Liver (tissue), 3 donors: Measurements from ENCODE around the gene MAMDC2.

Experiments
- FOXA1 ChIP-seq: IDR thresholded peaks from 2 replicates; pipeline ENCODE4 v1.6.1; 2016; ENCODE audit warnings: antibody characterized with exemption
- GABPA ChIP-seq, 2 donors: IDR thresholded peaks in 1 of 2; conservative IDR thresholded peaks in 1 of 2; 2 replicates each; pipeline ENCODE4 v1.6.1; 2016; ENCODE audit warnings: antibody characterized with exemption in 2 of 2, mild to moderate bottlenecking in 1 of 2, moderate library complexity in 1 of 2
- JUND ChIP-seq, 2 donors: IDR thresholded peaks; 2 replicates each; pipeline ENCODE4 v1.6.1; 2016; ENCODE audit warnings: antibody characterized with exemption in 2 of 2
- TAF1 ChIP-seq: conservative IDR thresholded peaks from 2 replicates; pipeline ENCODE4 v1.6.1; 2016; ENCODE audit warnings: antibody characterized with exemption, mild to moderate bottlenecking
- YY1 ChIP-seq: IDR thresholded peaks from 2 replicates; pipeline ENCODE4 v1.6.1; 2016; ENCODE audit warnings: antibody characterized with exemption, mild to moderate bottlenecking
- TF ChIP-seq, protein P1 (sequence below): fragments of 150-350 bp; IDR thresholded peaks from 2 replicates; pipeline ENCODE4 v1.5.1; 2017; ENCODE audit warnings: improper control_type of control experiment, low read depth, low read length; ENCODE audit not compliant: missing input control
- TF ChIP-seq, protein P2 (sequence below): IDR thresholded peaks from 2 replicates; pipeline ENCODE4 v1.6.1; 2016; ENCODE audit warnings: antibody characterized with exemption
- TF ChIP-seq, protein P3 (sequence below): IDR thresholded peaks from 2 replicates; pipeline ENCODE4 v1.6.1; 2016; ENCODE audit warnings: antibody characterized with exemption, mild to moderate bottlenecking
- TF ChIP-seq, protein P4 (sequence below): IDR thresholded peaks from 2 replicates; pipeline ENCODE4 v1.6.1; 2016; ENCODE audit warnings: antibody characterized with exemption
- donor health status: healthy.
- donor health status: healthy.

DNA sequence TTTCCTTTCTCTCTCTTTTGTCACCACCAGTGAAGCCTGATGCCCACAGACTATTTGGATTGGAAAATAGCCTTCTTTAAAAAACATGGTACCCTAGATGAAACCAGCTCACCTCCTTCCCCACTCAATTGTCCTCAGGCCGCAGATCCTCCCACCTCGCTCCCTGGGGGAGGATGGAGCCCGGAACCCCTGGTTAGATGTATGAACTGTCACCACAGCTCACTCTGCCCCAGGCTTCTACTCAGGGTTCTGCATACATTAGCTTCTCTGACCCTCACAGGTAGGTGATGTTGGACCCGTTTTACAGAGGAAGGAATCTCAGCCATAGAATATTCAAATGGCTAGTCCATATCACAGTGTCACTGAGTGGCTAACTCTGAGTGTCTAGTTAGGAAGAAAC is 1.8 kb downstream of the MAMDC2 start:
- TF ChIP-seq YY1 = no peak
- TF ChIP-seq, protein P1, sequence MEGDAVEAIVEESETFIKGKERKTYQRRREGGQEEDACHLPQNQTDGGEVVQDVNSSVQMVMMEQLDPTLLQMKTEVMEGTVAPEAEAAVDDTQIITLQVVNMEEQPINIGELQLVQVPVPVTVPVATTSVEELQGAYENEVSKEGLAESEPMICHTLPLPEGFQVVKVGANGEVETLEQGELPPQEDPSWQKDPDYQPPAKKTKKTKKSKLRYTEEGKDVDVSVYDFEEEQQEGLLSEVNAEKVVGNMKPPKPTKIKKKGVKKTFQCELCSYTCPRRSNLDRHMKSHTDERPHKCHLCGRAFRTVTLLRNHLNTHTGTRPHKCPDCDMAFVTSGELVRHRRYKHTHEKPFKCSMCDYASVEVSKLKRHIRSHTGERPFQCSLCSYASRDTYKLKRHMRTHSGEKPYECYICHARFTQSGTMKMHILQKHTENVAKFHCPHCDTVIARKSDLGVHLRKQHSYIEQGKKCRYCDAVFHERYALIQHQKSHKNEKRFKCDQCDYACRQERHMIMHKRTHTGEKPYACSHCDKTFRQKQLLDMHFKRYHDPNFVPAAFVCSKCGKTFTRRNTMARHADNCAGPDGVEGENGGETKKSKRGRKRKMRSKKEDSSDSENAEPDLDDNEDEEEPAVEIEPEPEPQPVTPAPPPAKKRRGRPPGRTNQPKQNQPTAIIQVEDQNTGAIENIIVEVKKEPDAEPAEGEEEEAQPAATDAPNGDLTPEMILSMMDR = no peak
- TF ChIP-seq FOXA1 = no peak
- TF ChIP-seq JUND (IDR thresholded peaks at IDR 0.05) = no peak
- TF ChIP-seq TAF1 = no peak
- TF ChIP-seq, protein P2, sequence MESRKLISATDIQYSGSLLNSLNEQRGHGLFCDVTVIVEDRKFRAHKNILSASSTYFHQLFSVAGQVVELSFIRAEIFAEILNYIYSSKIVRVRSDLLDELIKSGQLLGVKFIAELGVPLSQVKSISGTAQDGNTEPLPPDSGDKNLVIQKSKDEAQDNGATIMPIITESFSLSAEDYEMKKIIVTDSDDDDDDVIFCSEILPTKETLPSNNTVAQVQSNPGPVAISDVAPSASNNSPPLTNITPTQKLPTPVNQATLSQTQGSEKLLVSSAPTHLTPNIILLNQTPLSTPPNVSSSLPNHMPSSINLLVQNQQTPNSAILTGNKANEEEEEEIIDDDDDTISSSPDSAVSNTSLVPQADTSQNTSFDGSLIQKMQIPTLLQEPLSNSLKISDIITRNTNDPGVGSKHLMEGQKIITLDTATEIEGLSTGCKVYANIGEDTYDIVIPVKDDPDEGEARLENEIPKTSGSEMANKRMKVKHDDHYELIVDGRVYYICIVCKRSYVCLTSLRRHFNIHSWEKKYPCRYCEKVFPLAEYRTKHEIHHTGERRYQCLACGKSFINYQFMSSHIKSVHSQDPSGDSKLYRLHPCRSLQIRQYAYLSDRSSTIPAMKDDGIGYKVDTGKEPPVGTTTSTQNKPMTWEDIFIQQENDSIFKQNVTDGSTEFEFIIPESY = no peak
- TF ChIP-seq GABPA (IDR thresholded peaks at IDR 0.05 in 1 of 2, conservative IDR thresholded peaks at IDR 0.05 in 1 of 2) = no peak
- TF ChIP-seq, protein P3, sequence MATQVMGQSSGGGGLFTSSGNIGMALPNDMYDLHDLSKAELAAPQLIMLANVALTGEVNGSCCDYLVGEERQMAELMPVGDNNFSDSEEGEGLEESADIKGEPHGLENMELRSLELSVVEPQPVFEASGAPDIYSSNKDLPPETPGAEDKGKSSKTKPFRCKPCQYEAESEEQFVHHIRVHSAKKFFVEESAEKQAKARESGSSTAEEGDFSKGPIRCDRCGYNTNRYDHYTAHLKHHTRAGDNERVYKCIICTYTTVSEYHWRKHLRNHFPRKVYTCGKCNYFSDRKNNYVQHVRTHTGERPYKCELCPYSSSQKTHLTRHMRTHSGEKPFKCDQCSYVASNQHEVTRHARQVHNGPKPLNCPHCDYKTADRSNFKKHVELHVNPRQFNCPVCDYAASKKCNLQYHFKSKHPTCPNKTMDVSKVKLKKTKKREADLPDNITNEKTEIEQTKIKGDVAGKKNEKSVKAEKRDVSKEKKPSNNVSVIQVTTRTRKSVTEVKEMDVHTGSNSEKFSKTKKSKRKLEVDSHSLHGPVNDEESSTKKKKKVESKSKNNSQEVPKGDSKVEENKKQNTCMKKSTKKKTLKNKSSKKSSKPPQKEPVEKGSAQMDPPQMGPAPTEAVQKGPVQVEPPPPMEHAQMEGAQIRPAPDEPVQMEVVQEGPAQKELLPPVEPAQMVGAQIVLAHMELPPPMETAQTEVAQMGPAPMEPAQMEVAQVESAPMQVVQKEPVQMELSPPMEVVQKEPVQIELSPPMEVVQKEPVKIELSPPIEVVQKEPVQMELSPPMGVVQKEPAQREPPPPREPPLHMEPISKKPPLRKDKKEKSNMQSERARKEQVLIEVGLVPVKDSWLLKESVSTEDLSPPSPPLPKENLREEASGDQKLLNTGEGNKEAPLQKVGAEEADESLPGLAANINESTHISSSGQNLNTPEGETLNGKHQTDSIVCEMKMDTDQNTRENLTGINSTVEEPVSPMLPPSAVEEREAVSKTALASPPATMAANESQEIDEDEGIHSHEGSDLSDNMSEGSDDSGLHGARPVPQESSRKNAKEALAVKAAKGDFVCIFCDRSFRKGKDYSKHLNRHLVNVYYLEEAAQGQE = no peak
- TF ChIP-seq, protein P4, sequence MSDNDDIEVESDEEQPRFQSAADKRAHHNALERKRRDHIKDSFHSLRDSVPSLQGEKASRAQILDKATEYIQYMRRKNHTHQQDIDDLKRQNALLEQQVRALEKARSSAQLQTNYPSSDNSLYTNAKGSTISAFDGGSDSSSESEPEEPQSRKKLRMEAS = no peak
